Activated T-helper 2 cell treated with anti-CD3 and anti-CD28 coated beads, Interferon-gamma antibody, Interleukin-2, Interleukin-4, amounts not matched to agents 10 μg/mL and 5 μg/mL and 100 μg/mL, durations not matched to agents 14 hours and 24 hours and 36 hours (primary cell): ENCODE measurements around the gene MIEN1. TPM values are rescaled to one million over a fixed set of nuclear protein-coding genes. Genes with fewer than 3 reads are reported as not detected.

ENCODE experiments used
- DNase-seq: peaks from one replicate; pipeline ENCODE4 v3.0.0; 2021; ENCODE audit warnings: low spot score
- H3K27ac Mint-ChIP-seq: one replicate; pipeline ENCODE4 v1.8.0; 2021; ENCODE audit warnings: mixed read lengths
- H3K27me3 Mint-ChIP-seq: one replicate; pipeline ENCODE4 v1.8.0; 2021; ENCODE audit warnings: low read depth, mixed read lengths
- H3K36me3 Mint-ChIP-seq: one replicate; pipeline ENCODE4 v1.8.0; 2021; ENCODE audit warnings: low read depth, mixed read lengths
- H3K4me1 Mint-ChIP-seq: one replicate; pipeline ENCODE4 v1.8.0; 2021; ENCODE audit warnings: low read depth, mixed read lengths
- H3K4me3 Mint-ChIP-seq: one replicate; pipeline ENCODE4 v1.8.0; 2021; ENCODE audit warnings: low read depth, mild to moderate bottlenecking, moderate library complexity, mixed read lengths
- H3K9me3 Mint-ChIP-seq: one replicate; pipeline ENCODE4 v1.8.0; 2021; ENCODE audit warnings: mixed read lengths
- intact Hi-C: fragments of 100-400 bp; cut with micrococcal nuclease; formaldehyde crosslinking; loops from one replicate; pipeline ENCODE4 v1.15.1; 2023
- total RNA-seq: library from RNA; stranded (reverse); gene quantifications from 2 replicates; pipeline ENCODE4 v1.2.3, GENCODE V29; 2022

MIEN1 gene
- 36.2 and 38.8 TPM in 2 replicates for total RNA-seq

GRCh38 chr17:39730095-39730921 lies at the start of gene MIEN1:
TSS of gene MIEN1 (minus strand) at chr17:39730532. CDS start at chr17:39730495, 37 bp downstream.
- Mint-ChIP-seq H3K9me3 (no peaks in the 10 kb centered on the region), H3K36me3 (peaks cover 10% of the 10 kb centered on the region), H3K4me1 (peaks cover 7% of the 10 kb centered on the region), H3K27me3 (peaks cover 1% of the 10 kb centered on the region), H3K27ac (peak within 1 kb of the TSS; percentile 77), H3K4me3 (peak within 1 kb of the TSS; percentile 84)
- intact Hi-C loops: no loop called here
- DNase-seq: peak; percentile 91

GRCh38 chr17:39777534-39778365 lies 47.4 kb upstream of the MIEN1 start:
- H3K4me3 Mint-ChIP-seq: peak overlapping the region; percentile 84
- peak overlapping the region; percentile 77 for H3K27ac Mint-ChIP-seq
- no peaks in the 10 kb centered on the region for H3K27me3 Mint-ChIP-seq
- no peak for DNase-seq
- H3K4me1 Mint-ChIP-seq: peaks cover 72% of the 10 kb centered on the region
- H3K9me3 Mint-ChIP-seq: no peaks in the 10 kb centered on the region
- peaks cover 45% of the 10 kb centered on the region for H3K36me3 Mint-ChIP-seq
- intact Hi-C loops: loop anchor here (1.0 kb wide), 2 partner anchors 7 to 14 kb away; no protein-coding TSS in a partner anchor

GRCh38 chr17:39776252-39776651 lies 45.9 kb upstream of the MIEN1 start:
- Mint-ChIP-seq H3K36me3 (peaks cover 46% of the 10 kb centered on the region), H3K4me1 (peaks cover 71% of the 10 kb centered on the region), H3K9me3 (no peaks in the 10 kb centered on the region), H3K27ac (peak overlapping the region; percentile 71), H3K27me3 (no peaks in the 10 kb centered on the region), H3K4me3 (peak overlapping the region; percentile 71)
- intact Hi-C loops: no loop called here
- no peak for DNase-seq

- peak overlapping the region; percentile 17 for H3K27ac Mint-ChIP-seq
- H3K4me3 Mint-ChIP-seq: peak overlapping the region; percentile 41
- H3K4me1 Mint-ChIP-seq: peaks cover 75% of the 10 kb centered on the region
- intact Hi-C loops: no loop called here
- DNase-seq: no peak
- no peaks in the 10 kb centered on the region for H3K27me3 Mint-ChIP-seq
- no peaks in the 10 kb centered on the region for H3K9me3 Mint-ChIP-seq
- peaks cover 44% of the 10 kb centered on the region for H3K36me3 Mint-ChIP-seq
These were observed 44.7 kb upstream of the MIEN1 start for GRCh38 chr17:39775031-39775430.

GRCh38 chr17:39774047-39774446 lies 43.7 kb upstream of the MIEN1 start:
- Mint-ChIP-seq H3K4me1 (peaks cover 81% of the 10 kb centered on the region), H3K4me3 (peak overlapping the region; percentile 59), H3K36me3 (peaks cover 43% of the 10 kb centered on the region), H3K27me3 (no peaks in the 10 kb centered on the region), H3K27ac (peak overlapping the region; percentile 84), H3K9me3 (no peaks in the 10 kb centered on the region)
- DNase-seq: no peak
- intact Hi-C loops: no loop called here

GRCh38 chr17:39772987-39773934 lies 42.9 kb upstream of the MIEN1 start:
- H3K36me3 Mint-ChIP-seq: peaks cover 50% of the 10 kb centered on the region
- H3K9me3 Mint-ChIP-seq: no peaks in the 10 kb centered on the region
- intact Hi-C loops: no loop called here
- peaks cover 87% of the 10 kb centered on the region for H3K4me1 Mint-ChIP-seq
- H3K4me3 Mint-ChIP-seq: no peak overlapping the region
- no peaks in the 10 kb centered on the region for H3K27me3 Mint-ChIP-seq
- DNase-seq: no peak
- peak overlapping the region; percentile 14 for H3K27ac Mint-ChIP-seq

GRCh38 chr17:39772415-39772814 lies 42.1 kb upstream of the MIEN1 start:
- intact Hi-C loops: no loop called here

GRCh38 chr17:39769974-39770587 lies 39.7 kb upstream of the MIEN1 start:
- peaks cover 66% of the 10 kb centered on the region for H3K36me3 Mint-ChIP-seq
- H3K27ac Mint-ChIP-seq: peak overlapping the region; percentile 57
- H3K9me3 Mint-ChIP-seq: no peaks in the 10 kb centered on the region
- H3K27me3 Mint-ChIP-seq: no peaks in the 10 kb centered on the region
- peaks cover 78% of the 10 kb centered on the region for H3K4me1 Mint-ChIP-seq
- DNase-seq: peak; percentile 63
- no peak overlapping the region for H3K4me3 Mint-ChIP-seq
- intact Hi-C loops: loop anchor here (1.0 to 10.0 kb wide), 6 partner anchors 8 to 97 kb away; partner anchors contain the start of gene PGAP3

More at GRCh38 chr17:39772415-39772814, 42.1 kb upstream of the MIEN1 start:
- no peaks in the 10 kb centered on the region for H3K27me3 Mint-ChIP-seq
- no peaks in the 10 kb centered on the region for H3K9me3 Mint-ChIP-seq
- H3K4me3 Mint-ChIP-seq: peak overlapping the region; percentile 42
- no peak for DNase-seq
- peak overlapping the region; percentile 41 for H3K27ac Mint-ChIP-seq
- H3K36me3 Mint-ChIP-seq: peaks cover 54% of the 10 kb centered on the region
- H3K4me1 Mint-ChIP-seq: peaks cover 84% of the 10 kb centered on the region

GRCh38 chr17:39767147-39767546 lies 36.8 kb upstream of the MIEN1 start:
- Mint-ChIP-seq H3K27ac (peak overlapping the region; percentile 38), H3K4me3 (no peak overlapping the region), H3K36me3 (peaks cover 70% of the 10 kb centered on the region), H3K27me3 (no peaks in the 10 kb centered on the region), H3K9me3 (no peaks in the 10 kb centered on the region), H3K4me1 (peaks cover 62% of the 10 kb centered on the region)
- intact Hi-C loops: loop anchor here (10.0 kb wide), 1 partner anchor 82 kb away; the partner anchor contains the start of gene PGAP3
- no peak for DNase-seq

- Mint-ChIP-seq H3K27me3 (no peaks in the 10 kb centered on the region), H3K27ac (no peak overlapping the region), H3K4me3 (no peak overlapping the region), H3K4me1 (peaks cover 53% of the 10 kb centered on the region), H3K9me3 (no peaks in the 10 kb centered on the region), H3K36me3 (peaks cover 68% of the 10 kb centered on the region)
- no peak for DNase-seq
- intact Hi-C loops: loop anchor here (10.0 kb wide), 1 partner anchor 81 kb away; the partner anchor contains the start of gene PGAP3
These were observed 35.4 kb upstream of the MIEN1 start for GRCh38 chr17:39765766-39766165.

GRCh38 chr17:39765175-39765574 lies 34.8 kb upstream of the MIEN1 start:
- peaks cover 69% of the 10 kb centered on the region for H3K36me3 Mint-ChIP-seq
- intact Hi-C loops: loop anchor here (10.0 kb wide), 1 partner anchor 80 kb away; the partner anchor contains the start of gene PGAP3
- no peaks in the 10 kb centered on the region for H3K9me3 Mint-ChIP-seq
- no peak overlapping the region for H3K27ac Mint-ChIP-seq
- DNase-seq: no peak
- H3K4me3 Mint-ChIP-seq: no peak overlapping the region
- H3K27me3 Mint-ChIP-seq: no peaks in the 10 kb centered on the region
- H3K4me1 Mint-ChIP-seq: peaks cover 47% of the 10 kb centered on the region
